HG02678 (cell line): Measurements from ENCODE around the gene TNS1.

Source experiments
- ATAC-seq: cut with Tn5 transposase; IDR thresholded peaks from one replicate; pipeline ENCODE4 v1.9.1; 2021; ENCODE audit warnings: mild to moderate bottlenecking, moderate library complexity; ENCODE audit not compliant: unreplicated experiment

TNS1 gene

GRCh38 chr2:217755027-217755745, 247.6 kb downstream of the TNS1 start:
- ATAC-seq = no peak

- no peak for ATAC-seq
Measured at GRCh38 chr2:217753460-217754200, 249.2 kb downstream of the TNS1 start.

GRCh38 chr2:217752714-217753459, 249.9 kb downstream of the TNS1 start:
- ATAC-seq = no peak

GRCh38 chr2:217751952-217752351, 250.8 kb downstream of the TNS1 start:
- ATAC-seq = no peak

- no peak for ATAC-seq
Measured at GRCh38 chr2:217751192-217751591, 251.6 kb downstream of the TNS1 start.
